ENCODE data around the gene NRARP.

NRARP gene

DNA sequence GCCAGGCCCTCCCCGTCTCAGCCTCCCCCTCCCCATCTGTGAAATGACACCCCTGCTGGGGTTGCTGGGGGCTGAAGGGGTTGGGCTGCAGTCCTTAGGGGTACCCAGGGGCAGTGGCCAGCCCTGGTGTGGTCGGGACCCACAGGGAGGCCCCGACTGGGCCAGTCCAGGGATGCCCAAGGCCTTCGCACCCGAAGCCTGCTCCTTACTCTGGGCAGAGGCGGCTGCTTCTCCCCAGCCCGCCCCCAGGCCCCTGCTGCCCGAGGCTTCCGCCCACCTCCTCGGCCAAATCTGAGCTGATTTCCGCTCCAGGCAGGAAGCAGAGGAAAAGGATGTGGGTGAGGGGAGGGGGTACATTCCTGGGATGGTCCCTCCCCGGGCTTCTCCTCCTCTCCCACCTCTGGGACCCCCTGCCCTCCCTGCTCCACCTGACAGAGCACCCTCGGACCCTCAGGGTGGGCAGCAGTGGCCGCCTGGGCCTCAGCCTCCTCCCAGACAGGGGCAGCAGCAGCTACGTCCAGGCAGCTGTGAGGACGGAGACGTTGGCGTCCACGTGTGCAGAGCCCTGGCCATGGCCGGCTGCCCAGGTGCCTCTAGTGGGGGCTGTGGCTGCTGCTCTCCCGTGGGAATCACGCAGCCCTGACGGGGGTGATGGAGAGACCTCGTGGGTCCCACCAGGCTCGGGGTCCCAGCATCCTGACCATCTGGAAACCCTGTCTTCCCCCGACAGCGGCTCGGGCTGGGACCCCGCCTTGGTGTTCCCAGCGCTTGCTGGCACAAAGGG, 4.2 kb upstream of the NRARP start:
- TF ChIP-seq, protein P1, sequence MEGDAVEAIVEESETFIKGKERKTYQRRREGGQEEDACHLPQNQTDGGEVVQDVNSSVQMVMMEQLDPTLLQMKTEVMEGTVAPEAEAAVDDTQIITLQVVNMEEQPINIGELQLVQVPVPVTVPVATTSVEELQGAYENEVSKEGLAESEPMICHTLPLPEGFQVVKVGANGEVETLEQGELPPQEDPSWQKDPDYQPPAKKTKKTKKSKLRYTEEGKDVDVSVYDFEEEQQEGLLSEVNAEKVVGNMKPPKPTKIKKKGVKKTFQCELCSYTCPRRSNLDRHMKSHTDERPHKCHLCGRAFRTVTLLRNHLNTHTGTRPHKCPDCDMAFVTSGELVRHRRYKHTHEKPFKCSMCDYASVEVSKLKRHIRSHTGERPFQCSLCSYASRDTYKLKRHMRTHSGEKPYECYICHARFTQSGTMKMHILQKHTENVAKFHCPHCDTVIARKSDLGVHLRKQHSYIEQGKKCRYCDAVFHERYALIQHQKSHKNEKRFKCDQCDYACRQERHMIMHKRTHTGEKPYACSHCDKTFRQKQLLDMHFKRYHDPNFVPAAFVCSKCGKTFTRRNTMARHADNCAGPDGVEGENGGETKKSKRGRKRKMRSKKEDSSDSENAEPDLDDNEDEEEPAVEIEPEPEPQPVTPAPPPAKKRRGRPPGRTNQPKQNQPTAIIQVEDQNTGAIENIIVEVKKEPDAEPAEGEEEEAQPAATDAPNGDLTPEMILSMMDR (IDR thresholded peaks at IDR 0.05), result no peak
- peak overlapping the region; percentile 60 for H3K27ac ChIP-seq
- no peak overlapping the region for H3K9ac ChIP-seq
- no peak overlapping the region for H3K4me2 ChIP-seq (ENCODE audit: low read length)
- no peaks in the 10 kb centered on the region for H3K4me1 ChIP-seq
- H2AFZ ChIP-seq, result no peak overlapping the region
- no peak overlapping the region for H3K4me3 ChIP-seq (ENCODE audit: low read depth, low read length)
- H3K79me2 ChIP-seq, result no peaks in the 10 kb centered on the region
- no peaks in the 10 kb centered on the region for H3K36me3 ChIP-seq (ENCODE audit: control insufficient read depth, insufficient read depth, low read length)
- no peaks in the 10 kb centered on the region for H3K9me3 ChIP-seq (ENCODE audit: control insufficient read depth, low read length)
- H3K27me3 ChIP-seq (ENCODE audit: control insufficient read depth, insufficient read depth, low read length), result no peaks in the 10 kb centered on the region

DNA sequence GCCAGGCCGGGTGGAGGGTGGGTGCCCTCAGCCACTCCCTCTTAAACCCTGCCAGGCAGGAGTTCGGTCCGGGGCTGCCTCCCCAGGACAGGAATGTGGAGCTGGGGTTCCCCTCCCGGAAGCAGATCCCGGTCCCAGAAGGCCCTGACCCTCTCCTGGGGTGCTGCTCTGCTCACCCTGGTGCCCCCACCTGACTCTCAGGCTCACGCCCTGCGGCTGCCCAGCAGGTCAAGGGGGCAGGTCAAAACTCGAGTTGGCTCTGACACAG, 3.7 kb upstream of the NRARP start:
- Histone ChIP-seq H3K9ac (no peak overlapping the region), H2AFZ (no peak overlapping the region), H3K27ac (peak overlapping the region; percentile 60)

DNA sequence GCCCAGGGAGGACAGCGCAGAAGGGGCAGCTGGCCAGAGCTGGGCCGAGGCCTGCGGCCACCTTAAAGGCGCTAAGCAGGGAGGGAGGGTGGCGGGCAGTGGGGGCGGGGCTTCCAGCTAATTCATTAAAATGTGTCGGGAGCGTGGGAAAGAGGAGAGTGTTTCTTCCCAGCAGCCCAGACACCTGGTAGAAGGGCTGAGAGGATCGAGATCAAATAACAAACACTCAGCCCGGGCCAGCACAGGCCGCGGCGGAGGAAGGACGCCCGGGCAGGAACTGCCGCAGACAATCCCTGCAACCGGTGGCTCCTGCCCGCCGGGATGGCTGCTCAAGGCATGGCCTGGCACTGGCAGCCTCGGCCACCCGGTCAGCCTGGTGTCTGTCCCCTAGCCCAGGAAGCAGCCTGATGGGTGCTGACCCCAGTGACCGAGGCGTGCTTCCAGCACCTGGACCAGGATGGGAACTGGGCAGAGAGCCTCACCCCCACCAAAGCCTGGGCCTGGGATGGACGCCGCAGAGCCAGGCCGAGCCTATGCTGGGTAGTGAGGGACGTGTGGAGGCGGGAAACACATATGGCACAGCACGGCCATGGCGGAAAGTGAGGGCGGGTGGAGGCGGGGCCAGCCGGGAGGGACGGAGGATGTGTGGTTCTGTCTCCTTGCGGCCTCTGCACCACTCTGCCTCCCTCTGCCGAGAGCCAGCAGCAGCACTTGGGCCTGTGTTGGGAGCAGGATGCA, 3.2 kb upstream of the NRARP start:
- TF ChIP-seq, protein P1 (IDR thresholded peaks at IDR 0.05), result no peak
- peak overlapping the region; percentile 60 for H3K27ac ChIP-seq
- H3K79me2 ChIP-seq, result no peaks in the 10 kb centered on the region
- H3K9me3 ChIP-seq (ENCODE audit: control insufficient read depth, low read length), result no peaks in the 10 kb centered on the region
- no peak overlapping the region for H3K4me3 ChIP-seq (ENCODE audit: low read depth, low read length)
- no peak overlapping the region for H3K9ac ChIP-seq
- no peak overlapping the region for H2AFZ ChIP-seq
- H3K36me3 ChIP-seq (ENCODE audit: control insufficient read depth, insufficient read depth, low read length), result no peaks in the 10 kb centered on the region
- H3K4me1 ChIP-seq, result no peaks in the 10 kb centered on the region
- H3K4me2 ChIP-seq (ENCODE audit: low read length), result peak overlapping the region; percentile 69
- no peaks in the 10 kb centered on the region for H3K27me3 ChIP-seq (ENCODE audit: control insufficient read depth, insufficient read depth, low read length)

More for the DNA sequence above, 3.7 kb upstream of the NRARP start:
- no peaks in the 10 kb centered on the region for H3K27me3 ChIP-seq (ENCODE audit: control insufficient read depth, insufficient read depth, low read length)
- no peak overlapping the region for H3K4me3 ChIP-seq (ENCODE audit: low read depth, low read length)
- TF ChIP-seq, protein P1 (IDR thresholded peaks at IDR 0.05), result no peak
- no peaks in the 10 kb centered on the region for H3K36me3 ChIP-seq (ENCODE audit: control insufficient read depth, insufficient read depth, low read length)
- H3K79me2 ChIP-seq, result no peaks in the 10 kb centered on the region
- H3K4me1 ChIP-seq, result no peaks in the 10 kb centered on the region
- no peaks in the 10 kb centered on the region for H3K9me3 ChIP-seq (ENCODE audit: control insufficient read depth, low read length)
- H3K4me2 ChIP-seq (ENCODE audit: low read length), result peak overlapping the region; percentile 69

DNA sequence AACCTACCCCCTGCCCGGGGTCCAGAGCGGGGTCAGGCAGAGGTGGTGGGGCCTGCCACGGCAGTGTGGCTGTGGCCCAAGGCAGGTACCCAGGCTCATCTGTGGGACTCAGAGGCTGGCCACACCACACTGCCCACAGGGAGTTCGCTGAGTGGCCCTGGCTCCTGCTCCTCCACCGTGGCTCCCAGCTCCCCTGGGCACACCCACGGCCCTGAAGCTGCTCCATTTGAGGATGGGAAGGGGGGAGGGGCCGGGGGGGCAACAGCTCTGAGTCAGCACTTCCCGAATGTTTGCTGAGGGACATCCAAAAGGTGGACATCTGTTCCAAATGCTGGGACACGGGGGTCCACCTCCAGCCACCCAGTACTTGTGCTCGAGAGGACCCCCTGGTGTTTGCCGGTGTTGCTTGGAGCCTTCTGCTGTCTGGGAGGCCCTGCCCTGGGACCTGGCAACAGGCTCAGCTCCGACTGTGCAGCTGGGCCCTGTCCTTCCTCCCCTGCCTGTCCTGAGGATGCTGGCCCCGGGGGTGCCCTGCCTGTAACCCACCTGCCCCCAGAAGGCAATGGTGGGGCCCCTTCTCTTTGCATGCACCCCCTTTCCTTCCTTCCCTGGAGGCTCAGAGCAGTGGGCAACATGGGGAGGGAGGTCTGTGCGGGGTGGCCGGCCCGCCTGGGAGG, 2.5 kb upstream of the NRARP start:
- Histone ChIP-seq H3K9ac (no peak overlapping the region), H3K79me2 (no peaks in the 10 kb centered on the region), H3K4me1 (no peaks in the 10 kb centered on the region)

More for the DNA sequence above, 2.5 kb upstream of the NRARP start:
- Histone ChIP-seq H3K9me3 (ENCODE audit: control insufficient read depth, low read length) (no peaks in the 10 kb centered on the region), H2AFZ (no peak overlapping the region), H3K4me3 (ENCODE audit: low read depth, low read length) (no peak overlapping the region), H3K27me3 (ENCODE audit: control insufficient read depth, insufficient read depth, low read length) (no peaks in the 10 kb centered on the region), H3K36me3 (ENCODE audit: control insufficient read depth, insufficient read depth, low read length) (no peaks in the 10 kb centered on the region), H3K27ac (peak overlapping the region; percentile 60), H3K4me2 (ENCODE audit: low read length) (peak overlapping the region; percentile 69)
- TF ChIP-seq, protein P1 (IDR thresholded peaks at IDR 0.05), result no peak

Data from parathyroid adenoma (tissue), 2 donors.